ENCODE data around the gene OTOA. TPM values are rescaled to one million over a fixed set of nuclear protein-coding genes. Genes with fewer than 3 reads are reported as not detected.
"Not testable (repeated sequence)": the region's sequence is repeated elsewhere in the genome, so short reads cannot be mapped to it uniquely, and the experiment has no call there.

Gene OTOA
- total RNA-seq, 1 experiment from 2014 or later: not detected

GRCh38 chr16:21637032-21637968 is 26.5 kb upstream of the OTOA start:
- no peak for DNase-seq (ENCODE audit: low read depth)
- in situ Hi-C loops (cut with HindIII; ENCODE audit: low pct_unique_long_range_greater_than_20kb, low sequenced_read_pairs): no loop called here

GRCh38 chr16:21638573-21638975 is 25.2 kb upstream of the OTOA start:
- DNase-seq (ENCODE audit: low read depth): no peak
- in situ Hi-C loops (cut with HindIII; ENCODE audit: low pct_unique_long_range_greater_than_20kb, low sequenced_read_pairs): no loop called here

DNA sequence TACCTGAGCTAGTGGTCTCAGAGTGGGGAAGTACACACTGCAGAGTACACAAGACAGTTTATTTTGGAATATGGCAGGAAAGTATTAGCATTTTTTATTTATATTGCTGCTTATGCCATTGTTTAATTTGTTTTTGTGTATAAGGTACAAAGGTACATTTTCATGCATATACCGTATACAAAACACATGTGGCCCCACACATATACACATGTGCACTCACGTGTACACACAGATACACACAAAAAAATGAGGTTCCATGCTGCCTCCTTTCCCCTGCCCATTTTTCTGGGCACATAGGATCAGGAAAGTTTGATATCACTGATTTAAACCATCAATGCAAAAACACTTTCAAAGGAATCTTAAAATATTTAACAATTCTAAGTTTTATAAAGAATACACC is 24.3 kb upstream of the OTOA start:
- DNase-seq (ENCODE audit: low read depth): no peak
- in situ Hi-C loops (cut with HindIII; ENCODE audit: low pct_unique_long_range_greater_than_20kb, low sequenced_read_pairs): no loop called here

DNA sequence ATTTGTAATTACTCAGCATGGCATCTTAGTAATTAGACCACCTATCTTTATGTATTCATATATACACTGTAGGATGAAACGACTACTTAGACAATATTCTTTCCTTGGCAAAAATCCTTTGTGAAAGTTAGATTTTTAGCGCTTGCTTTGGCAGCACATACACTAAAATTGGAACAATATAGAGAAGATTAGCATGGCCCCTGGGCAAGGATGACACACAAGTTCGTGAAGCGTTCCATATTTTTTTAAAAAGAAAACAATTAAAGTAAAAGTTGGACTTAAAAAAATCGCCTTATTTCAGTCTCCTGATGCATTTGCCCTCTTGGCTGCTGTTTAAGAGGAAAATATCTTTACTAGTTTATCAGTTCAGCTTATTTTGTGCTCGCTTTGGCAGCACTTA is 21.9 kb upstream of the OTOA start:
- DNase-seq (ENCODE audit: low read depth): no peak
- in situ Hi-C loops (cut with HindIII; ENCODE audit: low pct_unique_long_range_greater_than_20kb, low sequenced_read_pairs): no loop called here

GRCh38 chr16:21642861-21643260 is 20.9 kb upstream of the OTOA start:
- in situ Hi-C loops (cut with HindIII; ENCODE audit: low pct_unique_long_range_greater_than_20kb, low sequenced_read_pairs): no loop called here
- DNase-seq (ENCODE audit: low read depth): no peak

- in situ Hi-C loops (cut with HindIII; ENCODE audit: low pct_unique_long_range_greater_than_20kb, low sequenced_read_pairs): no loop called here
- DNase-seq (ENCODE audit: low read depth): no peak
Measured at GRCh38 chr16:21643785-21644184, 20.0 kb upstream of the OTOA start.

GRCh38 chr16:21644674-21645073 is 19.1 kb upstream of the OTOA start:
- in situ Hi-C loops (cut with HindIII; ENCODE audit: low pct_unique_long_range_greater_than_20kb, low sequenced_read_pairs): no loop called here
- DNase-seq (ENCODE audit: low read depth): no peak

- in situ Hi-C loops (cut with HindIII; ENCODE audit: low pct_unique_long_range_greater_than_20kb, low sequenced_read_pairs): no loop called here
Measured at GRCh38 chr16:21645261-21645721, 18.5 kb upstream of the OTOA start.

GRCh38 chr16:21646091-21646490 is 17.7 kb upstream of the OTOA start:
- in situ Hi-C loops (cut with HindIII; ENCODE audit: low pct_unique_long_range_greater_than_20kb, low sequenced_read_pairs): no loop called here

More at GRCh38 chr16:21645261-21645721, 18.5 kb upstream of the OTOA start:
- no peak for DNase-seq (ENCODE audit: low read depth)

GRCh38 chr16:21646721-21647561 is 16.8 kb upstream of the OTOA start:
- in situ Hi-C loops (cut with HindIII; ENCODE audit: low pct_unique_long_range_greater_than_20kb, low sequenced_read_pairs): no loop called here
- DNase-seq (ENCODE audit: low read depth): peak; percentile 12

More at GRCh38 chr16:21646091-21646490, 17.7 kb upstream of the OTOA start:
- no peak for DNase-seq (ENCODE audit: low read depth)

DNA sequence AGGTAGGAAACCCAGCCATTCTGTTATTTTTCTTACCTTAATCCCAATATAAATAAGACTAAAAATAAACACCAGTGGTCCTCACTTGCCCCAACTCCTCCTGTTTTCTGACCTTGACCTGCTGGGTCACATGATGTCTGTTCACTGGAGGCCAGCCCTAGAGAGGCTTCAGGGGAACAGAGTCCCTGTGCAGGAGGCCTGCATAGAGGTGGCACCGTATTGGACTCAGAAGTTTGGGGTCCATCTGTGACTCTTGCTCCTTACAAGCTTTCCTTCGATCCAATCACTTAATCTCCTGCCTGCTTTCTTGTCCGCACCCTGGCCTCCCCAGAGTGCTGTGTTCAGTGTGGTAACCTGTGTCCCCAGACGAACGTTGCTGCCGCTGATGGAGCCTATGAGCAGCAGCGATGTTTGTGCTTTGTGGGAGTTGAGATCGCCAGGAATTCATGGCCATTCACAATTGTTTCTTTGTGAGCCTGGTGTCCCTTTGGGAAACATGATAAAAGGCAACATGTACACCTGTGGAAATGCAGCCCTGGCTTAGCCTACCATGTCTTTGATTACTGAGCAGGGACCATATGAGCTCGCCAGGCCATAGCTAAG is 16.1 kb upstream of the OTOA start:
- no peak for DNase-seq (ENCODE audit: low read depth)
- in situ Hi-C loops (cut with HindIII; ENCODE audit: low pct_unique_long_range_greater_than_20kb, low sequenced_read_pairs): no loop called here

GRCh38 chr16:21649826-21650406 is 13.9 kb upstream of the OTOA start:
- in situ Hi-C loops (cut with HindIII; ENCODE audit: low pct_unique_long_range_greater_than_20kb, low sequenced_read_pairs); DNase-seq (ENCODE audit: low read depth): not testable (repeated sequence)

DNA sequence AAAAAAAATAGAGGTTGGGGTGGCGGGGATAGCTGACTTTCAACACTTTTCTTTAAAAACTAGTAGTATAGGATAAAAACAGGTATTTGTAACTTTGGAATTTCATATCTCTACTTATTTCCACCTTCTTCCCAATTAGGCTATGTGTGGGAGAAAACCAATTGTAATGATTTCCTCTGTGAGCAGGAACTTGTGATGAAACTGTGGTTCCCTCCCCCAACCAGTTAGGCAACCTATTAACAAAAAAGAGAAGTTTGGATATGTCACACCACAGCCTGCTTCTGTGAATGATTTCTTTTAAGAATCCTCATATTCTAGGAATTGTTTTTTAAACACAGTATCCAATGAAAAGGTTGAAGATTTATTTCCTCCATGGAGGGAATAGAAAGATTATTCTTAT is 13.2 kb upstream of the OTOA start:
- in situ Hi-C loops (cut with HindIII; ENCODE audit: low pct_unique_long_range_greater_than_20kb, low sequenced_read_pairs): no loop called here
- no peak for DNase-seq (ENCODE audit: low read depth)

- DNase-seq (ENCODE audit: low read depth): no peak
- in situ Hi-C loops (cut with HindIII; ENCODE audit: low pct_unique_long_range_greater_than_20kb, low sequenced_read_pairs): no loop called here
Measured at GRCh38 chr16:21651515-21651914, 12.3 kb upstream of the OTOA start.

- in situ Hi-C loops (cut with HindIII; ENCODE audit: low pct_unique_long_range_greater_than_20kb, low sequenced_read_pairs): no loop called here
Measured at GRCh38 chr16:21652453-21652852, 11.3 kb upstream of the OTOA start, which contains the start of gene IGSF6. TSS of gene IGSF6 (minus strand) at chr16:21652608. CDS start at chr16:21652598, 10 bp downstream.

DNA sequence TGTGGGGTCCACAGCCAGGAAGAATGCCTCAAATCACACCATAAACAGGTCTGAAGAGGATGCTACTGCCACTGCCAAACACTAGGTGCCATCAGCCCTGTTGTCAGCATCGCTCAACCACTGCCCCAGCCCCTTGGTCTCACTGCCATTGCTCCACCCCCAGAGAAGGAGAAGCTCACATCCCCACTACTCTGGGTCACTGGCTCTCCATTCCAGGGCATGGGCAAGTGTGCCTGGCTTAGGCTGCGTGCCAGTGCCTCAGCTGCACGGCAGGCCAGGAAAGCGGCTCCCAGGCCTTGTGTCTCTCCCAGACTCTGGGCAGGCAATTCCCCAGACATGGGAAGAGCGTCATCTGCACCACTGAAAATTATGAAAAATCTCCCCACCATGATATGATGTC is 10.2 kb upstream of the OTOA start:
- in situ Hi-C loops (cut with HindIII; ENCODE audit: low pct_unique_long_range_greater_than_20kb, low sequenced_read_pairs): no loop called here
- DNase-seq (ENCODE audit: low read depth): no peak

More at GRCh38 chr16:21652453-21652852, 11.3 kb upstream of the OTOA start, which contains the start of gene IGSF6:
- DNase-seq (ENCODE audit: low read depth): no peak

GRCh38 chr16:21654466-21654865 is 9.3 kb upstream of the OTOA start:
- in situ Hi-C loops (cut with HindIII; ENCODE audit: low pct_unique_long_range_greater_than_20kb, low sequenced_read_pairs): no loop called here
- no peak for DNase-seq (ENCODE audit: low read depth)

GRCh38 chr16:21654881-21655280 is 8.9 kb upstream of the OTOA start:
- in situ Hi-C loops (cut with HindIII; ENCODE audit: low pct_unique_long_range_greater_than_20kb, low sequenced_read_pairs): no loop called here
- DNase-seq (ENCODE audit: low read depth): no peak
